HEK293T (cell line): Measurements from ENCODE around the gene EEF2K.

Experiments used
- CTBP1 ChIP-seq: fragments of 450-650 bp; IDR thresholded peaks from 2 replicates; pipeline ENCODE4 v1.6.1; 2016; ENCODE audit warnings: borderline replicate concordance
- LEF1 ChIP-seq: fragments of 450-650 bp; IDR thresholded peaks from 2 replicates; pipeline ENCODE4 v1.6.1; 2017; ENCODE audit warnings: mild to moderate bottlenecking, borderline replicate concordance
- SP1 ChIP-seq: fragments of 450-650 bp; IDR thresholded peaks from 2 replicates; pipeline ENCODE4 v1.6.1; 2017
- SUZ12 ChIP-seq: fragments of 450-650 bp; IDR thresholded peaks from 2 replicates; pipeline ENCODE4 v1.6.1; 2016; ENCODE audit warnings: mild to moderate bottlenecking

DNA sequence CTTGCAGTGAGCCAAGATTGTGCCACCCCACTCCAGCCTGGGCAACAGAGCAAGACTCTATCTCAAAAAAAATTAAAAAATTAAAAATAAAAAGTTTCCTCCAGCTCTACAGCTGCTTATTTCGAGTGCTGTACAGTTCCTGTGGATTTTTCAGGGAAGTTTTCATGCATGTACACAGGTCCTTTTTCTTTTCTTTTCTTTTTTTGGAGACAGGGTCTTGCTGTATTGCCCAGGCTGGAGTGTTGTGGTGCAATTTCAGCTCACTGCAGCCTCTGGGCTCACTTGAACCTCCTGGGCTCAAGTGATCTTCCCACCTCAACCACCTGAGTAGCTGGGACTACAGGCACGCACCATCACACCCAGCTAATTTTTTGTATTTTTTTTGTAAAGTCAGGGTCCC is 15.9 kb downstream of the EEF2K start:
- TF ChIP-seq SP1, result no peak
- TF ChIP-seq SUZ12, result no peak
- TF ChIP-seq LEF1, result no peak
- TF ChIP-seq CTBP1, result no peak
